WI38 (cell line): ENCODE results near the gene ADGRD2.

Experiments used
- H3K4me3 ChIP-seq: 2 replicates; pipeline ENCODE4 v1.5.1; 2011; ENCODE audit warnings: low read depth, mild to moderate bottlenecking, control low read depth, low read length
- CTCF ChIP-seq: IDR thresholded peaks from 2 replicates; pipeline ENCODE4 v1.5.1; 2012; ENCODE audit warnings: low read depth, mild to moderate bottlenecking, control low read depth, low read length

The ADGRD2 gene

GRCh38 chr9:124443625-124444024, 6.6 kb upstream of the ADGRD2 start:
- no peak overlapping the region for H3K4me3 ChIP-seq
- no peak for TF ChIP-seq CTCF

- H3K4me3 ChIP-seq: no peak overlapping the region
- TF ChIP-seq CTCF: no peak
Observed at GRCh38 chr9:124444166-124444565, 6.1 kb upstream of the ADGRD2 start.

GRCh38 chr9:124447297-124447661, 3.0 kb upstream of the ADGRD2 start:
- H3K4me3 ChIP-seq: no peak overlapping the region
- TF ChIP-seq CTCF: no peak

DNA sequence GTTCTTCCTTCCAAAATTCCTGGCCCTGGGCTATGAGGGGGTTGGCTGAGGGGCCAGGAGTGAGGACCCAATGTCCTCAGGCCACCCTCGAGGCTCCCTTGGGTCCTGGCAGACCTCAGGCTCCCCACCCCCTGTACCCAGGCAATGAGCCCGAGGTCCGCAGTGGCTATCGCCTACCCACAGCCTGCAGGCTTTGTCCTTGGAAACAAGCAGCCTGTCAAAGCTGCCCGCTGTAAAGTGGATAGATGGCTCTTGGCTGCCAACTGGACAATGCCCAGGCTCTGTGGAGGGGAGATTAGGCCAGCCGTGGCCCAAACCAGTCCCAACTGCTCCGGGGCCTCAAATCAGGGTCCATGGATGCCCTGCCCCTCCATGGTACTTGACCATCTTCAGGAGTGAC, 2.2 kb upstream of the ADGRD2 start:
- H3K4me3 ChIP-seq: no peak overlapping the region
- no peak for TF ChIP-seq CTCF

DNA sequence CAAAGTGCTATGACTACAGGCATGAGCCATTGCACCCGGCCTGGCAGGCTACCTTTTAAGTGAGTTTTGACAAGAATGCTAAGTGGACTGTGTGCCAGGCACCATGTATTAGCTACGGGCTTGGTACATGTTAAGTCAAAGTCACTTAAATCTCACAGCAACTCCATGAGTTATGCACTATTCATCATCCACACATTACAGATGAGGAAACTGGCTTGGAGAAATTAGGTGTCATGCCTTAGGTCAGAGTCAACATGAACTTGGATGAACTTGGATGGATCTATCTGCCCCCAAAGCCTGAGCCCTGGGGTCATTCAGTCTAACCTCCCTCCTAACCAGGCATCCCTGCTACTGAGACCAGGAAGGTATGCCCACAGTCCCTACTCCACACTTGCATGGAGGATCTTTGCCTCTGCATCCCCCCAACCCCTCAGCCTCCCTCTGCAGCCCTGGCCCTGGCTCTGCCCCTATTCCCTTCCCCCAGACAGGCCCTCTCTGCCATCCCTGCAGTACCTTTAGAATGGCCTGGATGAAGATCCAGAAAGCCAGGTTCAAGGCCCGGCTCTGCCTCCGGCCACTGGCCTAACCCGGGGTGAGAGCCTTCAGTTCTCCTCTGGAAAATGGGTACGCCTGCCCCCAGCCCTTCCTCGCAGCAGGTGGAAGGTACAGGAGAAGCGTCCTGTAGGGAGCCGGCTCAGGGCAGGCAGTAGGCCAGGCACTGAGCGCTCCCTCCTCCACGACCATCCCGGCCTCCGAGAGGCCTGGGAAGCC, 685 bp upstream of the ADGRD2 start:
- no peak overlapping the region for H3K4me3 ChIP-seq
- no peak for TF ChIP-seq CTCF

DNA sequence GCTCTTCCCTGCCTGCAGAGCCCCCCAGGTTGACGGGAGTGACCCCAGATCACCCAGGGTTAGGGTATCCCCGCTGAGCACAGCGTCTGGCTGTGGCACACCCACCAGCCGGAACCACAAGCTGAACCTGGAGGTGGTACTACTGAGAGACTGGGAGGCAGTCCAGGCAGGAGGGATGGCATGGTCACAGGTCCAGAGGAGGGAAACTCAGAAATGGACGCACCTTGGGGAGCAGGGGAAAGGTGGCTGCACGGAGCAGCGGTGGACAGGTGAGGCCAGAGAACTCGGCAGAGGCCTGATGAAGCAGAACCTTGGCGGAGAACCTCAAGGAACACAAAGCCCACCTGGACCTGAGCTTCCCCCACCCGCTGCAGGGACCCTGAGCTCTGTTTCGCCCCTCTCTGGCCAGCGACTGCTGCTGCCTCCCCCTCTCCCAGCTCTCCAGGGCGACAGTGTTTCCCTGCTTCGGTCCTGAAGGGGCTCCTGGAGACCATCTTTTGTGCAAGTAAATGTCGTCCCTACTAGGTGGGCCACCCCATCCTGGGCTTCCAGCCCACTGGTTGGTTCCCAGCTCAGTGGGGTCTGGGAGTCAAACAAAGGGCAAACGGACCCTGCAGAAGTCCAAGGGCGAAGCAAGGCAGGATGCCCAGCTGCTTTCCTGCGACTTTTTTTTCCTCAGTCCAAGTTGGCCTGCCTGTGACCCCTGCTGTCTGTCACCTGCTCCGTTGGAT, 845 bp downstream of the ADGRD2 start:
- no peak overlapping the region for H3K4me3 ChIP-seq
- no peak for TF ChIP-seq CTCF

DNA sequence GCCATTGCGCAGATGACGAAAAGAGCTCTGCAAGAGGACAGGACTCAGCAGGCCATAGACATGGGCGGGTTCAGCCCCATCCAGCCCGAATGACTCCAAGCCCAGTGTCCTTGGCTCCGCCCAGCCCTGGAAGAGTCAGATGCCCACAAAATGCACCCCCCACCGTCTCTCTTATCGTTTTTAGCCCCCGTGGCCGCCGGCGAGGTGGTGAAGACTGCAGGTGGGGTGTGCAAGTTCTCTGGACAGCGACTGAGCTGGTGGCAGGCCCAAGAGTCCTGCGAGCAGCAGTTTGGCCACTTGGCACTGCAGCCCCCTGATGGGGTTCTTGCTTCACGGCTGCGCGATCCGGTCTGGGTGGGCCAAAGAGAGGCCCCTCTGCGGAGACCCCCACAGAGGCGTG, 2.1 kb downstream of the ADGRD2 start:
- H3K4me3 ChIP-seq: no peak overlapping the region
- TF ChIP-seq CTCF: no peak
